Hepatocyte (in vitro differentiated cells): ENCODE data around the gene RDH5.

Experiments
- EZH2 ChIP-seq: fragments of 200-600 bp; sonication (generic); IDR thresholded peaks from 2 replicates; pipeline ENCODE4 v1.6.1; 2016; ENCODE audit warnings: antibody characterized with exemption, mild to moderate bottlenecking, borderline replicate concordance
- EZH2phosphoT487 ChIP-seq: fragments of 200-600 bp; sonication (generic); IDR thresholded peaks from one replicate; pipeline ENCODE4 v1.6.1; 2018; ENCODE audit warnings: antibody characterized with exemption, mild to moderate bottlenecking, low read depth, moderate library complexity; ENCODE audit not compliant: unreplicated experiment, severe bottlenecking
- TF ChIP-seq, protein P1 (sequence below): fragments of 200-600 bp; sonication (generic); IDR thresholded peaks from 2 replicates; pipeline ENCODE4 v1.5.1; 2016; ENCODE audit warnings: antibody characterized with exemption, mild to moderate bottlenecking; ENCODE audit not compliant: poor library complexity

DNA sequence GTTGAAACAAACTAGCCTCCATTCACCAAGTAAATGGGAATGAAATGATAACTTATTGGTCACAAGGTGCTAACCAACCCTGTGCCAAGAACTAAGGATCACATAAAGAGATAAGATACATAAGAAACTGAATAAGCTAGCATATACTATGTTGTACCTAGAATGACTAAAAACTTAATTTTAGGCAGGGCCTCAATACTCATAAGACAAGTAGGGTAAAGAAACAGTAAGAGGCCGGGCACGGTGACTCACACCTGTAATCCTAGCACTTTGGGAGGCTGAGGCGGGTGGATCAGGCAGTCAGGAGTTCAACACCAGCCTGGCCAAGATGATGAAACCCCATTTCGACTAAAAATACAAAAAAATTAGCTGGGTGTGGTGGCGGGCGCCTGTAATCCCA, 40.5 kb downstream of the RDH5 start:
- TF ChIP-seq, protein P1, sequence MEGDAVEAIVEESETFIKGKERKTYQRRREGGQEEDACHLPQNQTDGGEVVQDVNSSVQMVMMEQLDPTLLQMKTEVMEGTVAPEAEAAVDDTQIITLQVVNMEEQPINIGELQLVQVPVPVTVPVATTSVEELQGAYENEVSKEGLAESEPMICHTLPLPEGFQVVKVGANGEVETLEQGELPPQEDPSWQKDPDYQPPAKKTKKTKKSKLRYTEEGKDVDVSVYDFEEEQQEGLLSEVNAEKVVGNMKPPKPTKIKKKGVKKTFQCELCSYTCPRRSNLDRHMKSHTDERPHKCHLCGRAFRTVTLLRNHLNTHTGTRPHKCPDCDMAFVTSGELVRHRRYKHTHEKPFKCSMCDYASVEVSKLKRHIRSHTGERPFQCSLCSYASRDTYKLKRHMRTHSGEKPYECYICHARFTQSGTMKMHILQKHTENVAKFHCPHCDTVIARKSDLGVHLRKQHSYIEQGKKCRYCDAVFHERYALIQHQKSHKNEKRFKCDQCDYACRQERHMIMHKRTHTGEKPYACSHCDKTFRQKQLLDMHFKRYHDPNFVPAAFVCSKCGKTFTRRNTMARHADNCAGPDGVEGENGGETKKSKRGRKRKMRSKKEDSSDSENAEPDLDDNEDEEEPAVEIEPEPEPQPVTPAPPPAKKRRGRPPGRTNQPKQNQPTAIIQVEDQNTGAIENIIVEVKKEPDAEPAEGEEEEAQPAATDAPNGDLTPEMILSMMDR, result no peak
- TF ChIP-seq EZH2 (no peak), EZH2phosphoT487 (no peak)
